HG03571 (cell line): ENCODE data around the gene MSI2.

Experiments used
- ATAC-seq: cut with Tn5 transposase; IDR thresholded peaks from one replicate; pipeline ENCODE4 v1.9.1; 2021; ENCODE audit not compliant: unreplicated experiment

The MSI2 gene

DNA sequence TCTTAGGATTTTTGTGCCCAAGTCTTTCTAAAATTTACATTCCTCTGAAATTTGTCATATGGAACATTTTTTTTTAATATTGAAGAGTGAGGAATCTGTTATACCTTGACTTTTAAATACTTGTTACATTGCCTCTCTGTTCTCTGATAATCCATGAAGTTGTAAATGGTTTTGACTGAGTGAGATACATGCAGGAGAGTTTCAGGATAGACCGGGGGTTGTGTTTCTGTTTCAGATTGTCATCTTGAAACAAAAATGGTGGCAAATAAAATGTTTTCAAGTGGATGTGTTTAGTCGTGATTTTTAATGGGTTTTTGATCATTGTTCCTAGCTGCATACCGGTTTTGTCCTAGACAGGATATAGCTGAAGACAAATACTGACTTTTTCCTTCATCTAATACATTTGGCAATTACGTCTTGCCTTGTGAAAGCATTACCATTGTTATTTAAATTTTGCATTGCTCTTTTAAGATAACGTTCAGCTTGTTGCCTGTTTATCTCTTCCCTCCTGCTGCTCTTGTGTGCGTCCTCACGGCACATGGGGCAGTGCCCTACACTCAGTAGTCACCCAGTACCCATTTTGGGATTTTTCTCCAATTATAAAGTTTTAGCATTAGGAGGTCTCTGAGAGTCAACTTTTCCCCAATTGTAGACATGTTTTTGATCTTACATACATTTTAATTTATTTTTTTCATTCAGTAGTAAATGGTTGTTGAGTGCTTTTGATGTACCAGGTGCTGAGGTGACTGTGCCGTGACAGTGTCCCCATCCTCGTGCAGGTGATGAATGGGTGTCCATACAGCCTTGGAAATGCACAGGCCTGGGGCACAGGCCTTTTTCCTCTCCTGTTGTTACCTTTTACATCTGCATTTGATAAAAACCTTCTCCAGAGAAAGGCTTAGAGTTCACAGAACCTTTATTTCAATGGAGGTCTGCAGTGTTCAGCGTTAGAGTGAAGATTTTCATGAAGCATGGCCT lies 169.9 kb downstream of the MSI2 start:
- no peak for ATAC-seq

DNA sequence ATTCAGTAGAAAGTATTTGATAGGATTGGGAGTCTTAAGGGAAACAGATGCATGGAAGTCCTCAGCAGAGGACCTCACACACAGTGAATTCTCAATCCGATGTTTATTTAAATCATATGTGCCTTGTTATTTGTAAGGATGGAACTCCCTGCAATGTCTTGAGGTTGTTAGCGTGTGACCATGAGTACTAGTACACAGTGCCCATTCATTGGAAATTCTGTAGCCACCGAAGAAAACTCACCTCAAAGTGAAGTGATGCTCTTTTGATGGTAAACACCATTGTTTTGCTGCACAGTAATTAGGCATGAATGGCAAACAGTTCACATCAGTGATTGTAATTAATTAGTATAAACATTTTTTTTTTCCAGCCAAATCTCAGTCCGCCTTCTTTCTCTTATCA lies 173.6 kb downstream of the MSI2 start:
- no peak for ATAC-seq

DNA sequence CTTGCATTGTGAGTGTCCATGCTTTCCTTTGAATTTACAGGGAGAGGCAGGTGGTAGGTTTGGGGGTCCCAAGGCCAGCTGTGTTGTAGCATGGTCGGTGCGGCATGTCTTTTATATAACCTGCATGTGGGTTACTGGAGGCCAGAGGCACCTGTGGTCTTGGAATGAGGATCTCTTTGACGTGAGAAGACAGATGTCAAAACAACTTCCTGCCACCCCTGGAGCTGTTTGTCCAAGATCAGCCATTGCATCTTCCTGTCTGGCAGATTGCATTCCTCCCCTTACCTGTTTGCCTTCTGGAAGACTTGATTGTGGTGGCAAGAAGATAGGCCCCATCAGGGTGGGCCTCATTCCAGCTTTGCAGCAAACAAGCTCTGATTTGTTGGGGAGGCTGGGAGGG lies 175.1 kb downstream of the MSI2 start:
- ATAC-seq: no peak

DNA sequence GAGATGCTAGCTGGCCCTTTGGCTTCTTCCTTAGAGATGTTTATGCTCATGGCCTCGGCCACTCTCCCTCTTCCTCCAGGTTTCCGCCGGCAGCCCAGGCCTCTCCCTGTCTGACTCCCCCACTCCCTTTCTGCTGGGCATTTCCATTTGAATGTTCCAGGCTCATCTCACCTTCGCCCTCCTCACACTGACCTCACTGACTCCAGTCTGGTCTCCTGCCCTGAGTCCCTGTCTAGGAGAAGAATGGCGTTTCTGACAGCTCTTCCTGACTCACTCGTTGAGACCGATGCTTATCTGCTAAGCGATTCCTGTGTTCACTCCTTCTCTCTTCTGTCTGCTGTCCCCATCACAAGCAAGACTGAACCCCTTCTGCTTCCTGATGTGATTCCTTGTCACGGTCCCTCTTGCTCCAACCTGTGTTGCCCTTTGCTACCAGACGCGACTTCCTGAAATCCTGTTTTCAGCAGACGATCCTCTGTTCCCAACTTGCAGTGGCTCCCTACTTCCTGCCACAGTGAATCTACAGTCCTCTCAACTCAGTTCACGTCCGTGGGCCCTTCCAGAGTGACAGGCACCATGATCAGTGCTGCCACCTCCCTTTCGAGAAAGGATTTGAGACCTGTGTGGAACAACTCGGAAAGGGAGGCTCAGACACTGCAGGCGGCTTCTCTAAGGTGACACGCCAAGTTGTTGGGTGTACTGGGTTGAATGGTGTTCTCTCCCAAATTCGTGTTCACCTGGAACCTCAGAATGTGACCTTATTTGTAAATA lies 176.4 kb downstream of the MSI2 start:
- no peak for ATAC-seq

DNA sequence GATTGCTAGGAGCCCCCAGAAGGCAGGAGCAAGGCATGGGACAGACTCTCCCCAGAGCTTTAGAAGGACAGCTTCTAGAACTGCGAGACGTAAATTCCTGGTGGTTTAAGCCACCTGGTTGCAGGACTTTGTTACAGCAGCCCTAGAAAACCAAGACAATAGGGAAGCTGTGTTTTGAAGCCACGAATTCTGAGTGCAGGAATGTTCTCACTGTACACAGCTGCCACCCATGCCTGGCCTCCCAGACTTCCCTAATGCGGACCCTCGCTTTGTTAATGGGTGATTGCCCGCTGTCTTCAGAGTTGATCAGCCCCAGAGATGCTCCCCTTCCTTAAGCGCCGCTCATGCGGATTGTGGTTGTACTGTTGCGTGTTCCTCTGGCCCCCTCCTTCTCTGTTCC lies 177.1 kb downstream of the MSI2 start:
- ATAC-seq: no peak

DNA sequence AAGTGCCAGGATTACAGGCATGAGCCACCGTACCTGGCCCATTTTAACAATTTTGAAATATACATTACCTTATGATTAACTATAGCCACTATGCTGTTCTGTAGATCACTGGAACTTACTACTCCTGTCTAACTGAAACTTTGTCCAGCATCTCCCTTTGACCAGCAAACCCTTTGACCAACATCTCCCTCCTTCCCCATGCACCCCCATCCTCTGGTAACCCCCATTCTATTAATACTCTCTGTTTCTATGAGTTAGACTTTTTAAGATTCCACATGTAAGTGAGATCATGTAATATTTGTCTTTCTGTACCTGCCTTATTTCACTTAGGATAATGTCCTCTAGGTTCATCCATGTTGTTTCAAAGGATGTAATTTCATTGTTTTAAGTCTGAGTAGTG lies 178.0 kb downstream of the MSI2 start:
- ATAC-seq: no peak

DNA sequence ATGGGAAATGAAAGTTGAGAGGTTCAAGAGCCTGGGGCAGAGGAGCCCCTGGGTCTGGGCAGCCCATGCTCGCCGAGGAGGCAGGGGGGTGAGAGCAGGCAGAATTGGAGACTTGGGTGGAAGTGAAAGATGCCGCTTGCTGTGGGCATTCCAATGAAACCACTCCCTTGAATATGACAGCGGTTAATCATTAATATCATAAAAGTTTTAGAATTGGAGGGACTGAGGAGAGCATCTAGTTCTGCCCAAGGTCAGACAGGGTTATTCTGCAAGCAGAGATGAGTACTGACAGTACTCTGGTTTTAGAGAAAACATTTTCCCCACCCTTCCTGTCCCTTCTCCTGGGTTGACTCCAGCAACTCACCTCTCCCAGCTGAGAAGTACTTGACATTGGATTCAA lies 180.2 kb downstream of the MSI2 start:
- no peak for ATAC-seq

DNA sequence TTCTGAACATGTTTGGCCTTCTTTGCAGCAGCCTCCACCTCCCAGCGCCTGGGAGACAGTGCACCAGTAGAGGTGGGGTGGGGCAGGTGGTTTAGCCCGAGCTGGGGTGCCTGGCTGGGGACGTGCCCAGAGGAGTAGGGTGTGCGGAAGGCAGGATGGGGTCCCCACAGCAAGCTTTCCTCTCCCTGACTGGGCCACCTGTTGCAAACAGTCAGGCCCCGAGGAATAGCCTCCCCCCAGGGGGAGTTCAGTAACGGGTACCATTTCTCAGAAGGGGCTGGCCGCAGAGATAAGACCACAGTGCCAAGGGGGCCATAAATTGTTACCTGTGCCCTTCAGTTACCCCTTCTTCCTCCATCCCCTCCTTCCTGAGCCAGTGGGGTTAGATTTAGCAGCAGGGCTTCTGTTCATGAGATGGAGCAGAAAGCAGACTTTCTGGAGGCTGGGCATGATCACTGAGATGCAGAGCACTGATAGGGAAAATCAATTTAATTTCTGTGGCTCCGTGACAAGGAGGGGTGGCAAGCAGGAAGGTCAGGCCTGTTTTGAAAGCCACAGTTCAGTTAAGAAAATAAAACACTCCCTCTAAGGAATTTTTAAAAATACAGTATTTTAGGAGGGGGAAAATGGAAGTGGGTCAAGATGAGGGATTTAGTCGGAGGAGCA lies 181.9 kb downstream of the MSI2 start:
- ATAC-seq: no peak

DNA sequence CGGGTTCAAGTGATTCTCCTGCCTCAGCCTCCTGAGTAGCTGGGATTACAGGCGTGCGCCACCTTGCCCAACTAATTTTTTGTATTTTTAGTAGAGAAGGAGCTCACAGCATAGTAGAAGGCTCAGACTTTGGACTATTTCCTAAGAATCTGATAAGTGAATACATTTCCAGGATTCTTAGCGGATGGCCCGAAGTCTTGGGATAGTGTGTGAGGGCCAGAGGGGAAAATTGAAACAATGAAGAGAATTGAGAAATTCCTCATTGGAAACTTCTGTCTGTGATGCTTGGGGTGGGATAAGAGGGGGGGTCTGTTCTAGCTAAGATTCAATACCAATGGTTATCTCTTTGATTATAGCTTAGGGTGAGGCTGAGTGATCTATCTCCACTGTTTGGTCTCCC lies 183.3 kb downstream of the MSI2 start:
- no peak for ATAC-seq

DNA sequence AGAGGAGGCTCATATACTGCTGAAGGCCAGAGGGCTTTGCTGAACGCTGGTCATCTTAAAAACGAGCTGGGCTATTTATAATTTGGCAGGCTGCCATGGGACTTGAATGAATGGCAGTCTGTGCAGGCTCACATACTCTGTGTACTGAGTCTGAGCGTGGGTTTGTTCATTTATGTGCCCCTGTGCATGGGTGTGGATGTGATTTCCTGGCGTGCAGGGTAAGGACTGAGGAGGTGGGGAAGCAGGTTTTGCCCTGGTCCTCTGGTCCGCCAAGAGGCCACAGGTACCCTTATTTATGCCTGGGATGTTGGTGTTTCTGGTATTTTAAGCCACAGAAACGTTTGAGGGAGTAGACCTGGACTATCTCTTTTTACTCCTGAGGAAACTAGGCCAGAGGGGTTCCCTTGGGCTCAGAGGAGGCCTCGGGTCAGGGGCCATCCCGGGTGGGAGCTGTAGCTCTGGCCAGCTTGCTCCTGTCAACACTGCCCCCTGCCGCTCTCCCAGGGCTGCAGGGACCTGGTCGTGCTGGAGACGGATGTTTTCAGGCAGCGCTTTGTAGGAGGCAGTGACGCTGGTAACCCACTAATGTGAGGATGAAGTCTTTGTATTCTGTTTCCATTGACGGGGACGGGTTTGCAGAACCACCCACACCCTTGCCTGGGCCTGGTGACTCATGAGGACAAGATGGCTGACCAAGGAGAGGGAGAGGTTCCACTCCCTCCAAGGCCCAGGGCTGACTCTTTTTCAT lies 184.4 kb downstream of the MSI2 start:
- no peak for ATAC-seq

DNA sequence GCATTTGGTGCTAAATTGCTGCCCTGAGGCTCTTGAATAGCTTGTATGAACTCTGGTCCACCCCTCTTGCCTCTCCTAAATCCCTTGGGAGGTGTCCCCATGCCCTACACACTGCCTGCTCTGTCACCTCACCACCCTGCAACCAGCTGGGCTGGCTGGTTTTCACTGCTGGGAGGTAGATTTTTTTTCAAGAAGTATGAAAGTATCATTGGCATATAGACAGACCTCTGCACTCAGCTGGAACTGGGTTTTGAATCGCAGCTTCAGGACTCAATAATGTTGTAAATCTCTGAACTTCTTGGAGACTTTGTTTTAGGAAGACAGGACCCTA lies 184.9 kb downstream of the MSI2 start:
- ATAC-seq: no peak

DNA sequence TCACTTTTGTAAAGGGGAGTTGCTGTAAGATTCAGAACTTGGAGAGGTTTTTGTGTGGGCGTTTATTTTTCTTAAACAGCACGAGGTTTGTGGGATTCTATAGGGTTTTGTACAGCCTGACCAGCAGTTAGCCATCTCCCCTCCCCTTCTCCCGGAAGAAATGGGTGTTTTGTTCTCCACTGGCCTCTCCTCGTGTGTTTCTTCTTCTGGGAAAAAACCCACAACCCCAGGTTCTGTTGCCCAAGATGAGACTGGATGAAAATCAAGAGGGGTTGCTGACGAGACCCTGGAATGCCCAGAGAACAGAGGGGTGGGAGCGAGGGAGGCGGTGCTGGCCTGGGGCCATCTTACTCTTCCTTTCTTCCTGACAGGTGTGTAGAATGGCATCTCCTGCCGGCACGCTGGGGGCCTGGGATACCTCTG lies 186.1 kb downstream of the MSI2 start:
- ATAC-seq: no peak

DNA sequence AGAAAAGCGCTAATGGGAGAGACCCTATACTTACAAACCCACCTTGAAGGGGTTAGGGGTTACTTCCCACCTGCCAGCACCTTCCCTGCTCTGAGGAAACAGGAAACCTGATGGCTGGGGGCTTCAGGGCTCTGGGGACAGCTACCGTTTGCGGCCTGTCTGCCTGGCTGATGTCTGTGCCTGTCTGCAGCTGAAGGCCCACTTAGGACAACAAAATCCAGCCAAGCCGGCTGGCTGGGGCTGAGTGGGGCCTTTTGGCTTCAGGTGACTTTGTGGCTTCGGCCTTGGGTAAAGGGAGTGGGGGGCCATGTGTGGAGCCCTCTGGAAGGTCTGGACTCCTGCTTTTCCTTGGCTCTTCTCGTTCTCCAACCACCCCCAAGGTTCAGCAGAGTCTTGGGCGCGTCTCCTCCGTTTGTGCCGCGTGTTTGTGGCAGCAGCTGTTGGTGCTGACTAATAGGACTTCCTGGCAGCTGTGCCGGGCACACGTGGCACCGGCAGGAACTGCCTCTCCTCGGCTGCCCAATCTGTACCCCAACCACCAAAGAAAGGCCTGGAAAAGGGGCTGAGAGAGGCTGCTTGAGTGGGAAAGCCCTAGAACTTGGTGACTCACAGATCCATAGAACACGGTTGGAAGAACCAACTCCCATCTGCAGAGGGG lies 186.7 kb downstream of the MSI2 start:
- no peak for ATAC-seq

DNA sequence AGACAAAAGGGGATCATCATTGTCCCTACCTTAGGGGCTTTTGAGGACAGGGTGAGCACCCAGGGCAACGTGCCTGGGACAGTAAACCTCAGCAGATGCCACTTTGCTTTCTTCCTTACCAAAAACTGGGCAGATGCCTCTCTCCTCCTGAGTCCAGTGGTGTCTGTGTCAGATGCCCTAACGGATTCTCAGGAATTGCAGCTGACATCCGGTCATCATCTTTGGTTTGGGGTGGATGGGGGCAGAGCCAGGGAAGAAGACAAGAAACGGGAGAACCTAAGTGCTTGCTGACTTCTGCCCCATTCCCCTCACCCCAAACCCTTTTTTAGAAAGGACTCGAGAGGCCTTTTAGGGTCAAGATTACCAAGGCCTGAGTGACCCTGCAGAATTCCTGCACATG lies 187.5 kb downstream of the MSI2 start:
- ATAC-seq: no peak

DNA sequence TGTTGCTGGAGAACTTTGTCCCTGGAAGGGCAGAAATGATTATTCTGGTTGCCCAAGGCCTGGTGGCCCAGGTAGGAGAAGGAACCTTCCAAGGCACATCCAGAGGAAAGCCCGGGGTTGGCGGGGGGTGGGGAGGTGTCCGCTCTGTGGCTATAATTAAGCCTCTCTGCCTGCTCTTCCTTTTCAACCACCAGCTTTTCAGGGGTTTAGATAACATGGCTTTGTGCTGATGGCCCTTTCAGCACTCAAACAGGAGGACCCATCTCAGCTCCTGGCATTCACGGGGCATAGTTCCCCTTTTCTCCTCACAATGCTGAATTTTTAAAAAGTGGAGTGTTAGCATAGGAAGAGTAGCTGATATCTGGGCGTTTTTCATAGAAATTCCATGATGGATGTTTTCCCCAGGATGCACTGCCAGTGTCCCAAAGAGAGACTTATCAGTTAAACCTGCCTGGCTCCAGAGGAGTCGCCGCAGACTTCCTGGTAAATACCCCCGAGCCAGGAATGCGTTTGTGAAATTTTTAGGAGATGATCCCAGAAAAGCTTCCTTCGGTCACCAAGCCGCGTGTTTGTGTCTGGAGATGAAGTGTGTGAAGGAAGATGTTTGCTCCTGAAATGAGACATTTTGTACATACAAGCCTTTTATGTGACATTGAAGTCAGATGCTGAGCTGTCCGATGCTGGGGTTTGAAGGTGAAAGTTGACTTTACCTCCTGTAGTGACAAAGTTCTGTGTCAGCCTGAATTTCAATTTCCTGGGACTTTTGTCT lies 188.5 kb downstream of the MSI2 start:
- ATAC-seq: no peak

DNA sequence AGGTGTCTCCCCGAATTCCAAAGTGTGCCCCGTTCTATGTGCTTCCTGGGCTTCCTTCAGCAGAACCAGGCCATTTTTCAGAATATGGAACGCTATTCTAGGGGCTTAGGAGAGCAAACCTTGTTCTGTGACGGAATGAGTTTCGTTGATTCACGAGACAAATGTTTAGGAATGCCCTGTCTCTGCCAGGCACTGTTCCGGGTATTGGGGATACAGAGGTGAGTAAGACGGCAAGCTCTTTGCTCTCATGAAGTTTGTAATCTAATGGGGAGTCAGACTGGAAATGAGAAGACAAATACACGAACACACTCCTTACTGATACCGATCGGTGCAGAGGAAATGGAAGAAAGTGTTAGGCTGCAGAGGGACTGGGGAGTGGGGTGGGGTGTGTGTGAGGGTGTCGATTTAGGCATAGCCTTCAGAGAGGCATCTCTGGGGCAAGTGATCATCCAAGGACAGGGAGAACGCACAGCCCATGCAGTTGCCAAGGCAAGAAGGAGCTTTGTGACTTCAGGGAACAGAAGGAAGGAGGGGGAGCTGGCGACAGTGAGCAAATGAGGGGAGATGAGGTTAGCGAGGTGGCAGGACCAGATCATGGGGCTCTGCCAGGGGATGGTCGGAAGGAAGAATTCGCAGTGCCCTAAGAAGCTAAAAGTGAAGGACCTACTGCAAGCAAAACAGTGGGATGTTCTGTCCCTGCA lies 189.6 kb downstream of the MSI2 start:
- ATAC-seq: no peak

DNA sequence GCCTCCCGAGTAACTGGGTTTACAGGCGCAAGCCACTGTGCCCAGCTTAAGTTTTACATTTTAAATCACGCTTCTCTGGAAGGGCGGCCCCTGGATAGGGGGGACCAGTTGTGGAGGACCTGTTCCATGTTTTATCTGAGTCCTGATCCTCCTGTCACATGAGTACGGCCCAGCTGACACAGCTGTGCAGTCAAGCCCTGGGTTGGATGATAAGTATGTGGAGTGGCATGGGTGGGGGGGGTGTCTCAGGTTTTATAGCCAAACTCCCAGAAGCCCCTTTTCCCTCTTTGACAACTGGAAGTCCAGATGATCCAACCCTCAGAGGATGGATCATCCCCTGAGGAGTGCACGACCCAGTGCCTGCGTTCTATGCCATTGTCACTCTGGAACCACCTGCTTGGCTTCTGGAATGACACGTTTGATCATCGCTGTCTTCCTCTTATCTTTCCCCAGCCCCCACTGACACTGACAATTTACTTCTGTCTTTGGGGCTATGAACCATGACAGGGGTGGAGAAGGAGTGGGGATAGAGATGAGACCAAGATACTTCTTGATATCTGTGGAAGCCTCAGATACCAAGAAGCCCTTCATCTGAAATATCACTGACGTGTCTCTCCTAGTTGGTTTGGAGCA lies 191.2 kb downstream of the MSI2 start:
- no peak for ATAC-seq

DNA sequence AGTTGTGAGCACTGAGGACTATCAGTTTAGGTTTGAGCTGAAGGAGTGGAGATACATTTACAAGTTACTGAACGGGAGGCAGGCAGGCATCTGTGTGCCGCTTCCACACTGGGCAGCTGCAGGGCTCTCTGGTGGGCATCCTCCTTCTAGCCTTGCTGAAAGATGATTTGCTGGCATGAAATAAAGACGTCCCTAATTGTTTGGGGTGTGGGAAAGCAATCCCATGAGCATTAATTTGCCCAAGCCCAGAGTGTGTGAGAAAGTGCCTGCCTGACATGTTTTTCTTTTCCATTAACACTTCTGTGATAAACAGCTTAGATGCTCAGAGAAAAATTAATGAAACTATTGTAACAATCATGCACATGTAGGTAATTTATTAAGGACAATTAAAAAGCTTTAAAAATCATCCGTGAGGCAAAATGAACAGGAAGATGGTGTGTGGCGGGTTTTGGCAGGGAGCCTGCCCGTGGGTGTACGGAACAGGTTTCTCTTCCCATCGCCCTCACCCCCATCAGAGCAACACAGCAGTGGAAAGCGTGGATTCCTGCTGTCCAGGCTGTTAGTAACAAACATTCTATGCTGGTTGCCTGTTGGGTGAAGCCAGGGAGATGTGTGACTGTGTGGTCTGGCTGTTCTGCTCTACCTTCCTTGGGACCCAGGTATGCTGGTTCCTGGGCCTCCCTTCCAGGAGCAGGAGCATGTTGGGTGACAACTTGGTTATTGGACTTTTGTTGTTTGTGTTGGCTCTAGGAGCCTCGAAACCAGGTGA lies 191.9 kb downstream of the MSI2 start:
- ATAC-seq: no peak
